Uterus (tissue), 2 donors: ENCODE data around the gene RGS7.

Source experiments
- POLR2A ChIP-seq, 2 donors: fragments of 450-650 bp; IDR thresholded peaks; one replicate each; pipeline ENCODE4 v1.6.1; 2016; ENCODE audit warnings: antibody characterized with exemption in 2 of 2, mild to moderate bottlenecking in 1 of 2, moderate library complexity in 1 of 2
- TF ChIP-seq, protein P1 (sequence below), 4 experiments: fragments of 200-600 bp in 2 of 4; fragments of 450-650 bp in 2 of 4; sonication (generic) in 2 of 4; IDR thresholded peaks; one replicate each; pipeline ENCODE4 v1.5.1; 2016 to 2019; ENCODE audit warnings: antibody characterized with exemption in 4 of 4, mild to moderate bottlenecking in 2 of 4, moderate library complexity in 1 of 4

DNA sequence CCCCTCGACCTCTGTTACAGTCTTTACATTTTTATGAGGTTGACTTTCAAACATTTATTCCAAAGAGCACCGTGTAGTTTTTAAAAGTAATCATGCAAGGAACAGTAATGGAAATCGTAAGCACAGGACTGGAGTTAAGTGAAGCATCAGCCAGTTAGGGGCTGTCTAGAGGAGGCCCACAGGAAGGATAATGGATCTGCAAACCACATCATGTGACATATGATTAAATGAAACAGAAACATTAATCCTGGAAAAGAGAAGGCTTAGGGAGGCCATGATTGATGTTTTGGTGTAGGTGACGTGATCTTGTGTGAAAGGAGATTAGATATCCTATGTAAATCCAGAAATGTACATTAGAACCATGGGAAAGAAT is 25.0 kb downstream of the RGS7 start:
- TF ChIP-seq, protein P1, sequence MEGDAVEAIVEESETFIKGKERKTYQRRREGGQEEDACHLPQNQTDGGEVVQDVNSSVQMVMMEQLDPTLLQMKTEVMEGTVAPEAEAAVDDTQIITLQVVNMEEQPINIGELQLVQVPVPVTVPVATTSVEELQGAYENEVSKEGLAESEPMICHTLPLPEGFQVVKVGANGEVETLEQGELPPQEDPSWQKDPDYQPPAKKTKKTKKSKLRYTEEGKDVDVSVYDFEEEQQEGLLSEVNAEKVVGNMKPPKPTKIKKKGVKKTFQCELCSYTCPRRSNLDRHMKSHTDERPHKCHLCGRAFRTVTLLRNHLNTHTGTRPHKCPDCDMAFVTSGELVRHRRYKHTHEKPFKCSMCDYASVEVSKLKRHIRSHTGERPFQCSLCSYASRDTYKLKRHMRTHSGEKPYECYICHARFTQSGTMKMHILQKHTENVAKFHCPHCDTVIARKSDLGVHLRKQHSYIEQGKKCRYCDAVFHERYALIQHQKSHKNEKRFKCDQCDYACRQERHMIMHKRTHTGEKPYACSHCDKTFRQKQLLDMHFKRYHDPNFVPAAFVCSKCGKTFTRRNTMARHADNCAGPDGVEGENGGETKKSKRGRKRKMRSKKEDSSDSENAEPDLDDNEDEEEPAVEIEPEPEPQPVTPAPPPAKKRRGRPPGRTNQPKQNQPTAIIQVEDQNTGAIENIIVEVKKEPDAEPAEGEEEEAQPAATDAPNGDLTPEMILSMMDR (IDR thresholded peaks at IDR 0.05), result no peak
- no peak for TF ChIP-seq POLR2A (IDR thresholded peaks at IDR 0.05)
